ENCODE results near the gene TP63. TPM values are rescaled to one million over a fixed set of nuclear protein-coding genes. Genes with fewer than 3 reads are reported as not detected.

The TP63 gene
- polyA plus RNA-seq, 2 of the 4 experiments (the other 2 are of a cell fraction) = 1.5 to 5.4 TPM

GRCh38 chr3:189734061-189734460, 102.9 kb downstream of the TP63 start:
- FAIRE-seq (no peak), DNase-seq (ENCODE audit: low read depth in 1 of 2, low spot score in 1 of 2) (no peak), ATAC-seq (no peak)
- Histone ChIP-seq H3K4me1 (no peaks in the 10 kb centered on the region), H3K4me2 (no peak overlapping the region), H3K9me3 (no peaks in the 10 kb centered on the region), H3K4me3 (no peak overlapping the region), H3K27ac (no peak overlapping the region)
- 73% methylated on average over 5 of the region's 6 CpGs for WGBS (ENCODE audit: missing lambda C conversion rate)
- POLR2A ChIA-PET = no interaction called here
- CTCF ChIA-PET = no interaction called here
- TF ChIP-seq PHF8 (IDR thresholded peaks at IDR 0.05; ENCODE audit: borderline replicate concordance, low read depth) (no peak), CHD2 (IDR thresholded peaks at IDR 0.05; ENCODE audit: low read length, partially characterized antibody) (no peak), POLR2A (IDR thresholded peaks at IDR 0.05; ENCODE audit: low read length) (no peak), FOXS1 (CRISPR knock-in tag; IDR thresholded peaks at IDR 0.05) (no peak), CBX8 (IDR thresholded peaks at IDR 0.05) (no peak), ZSCAN20 (CRISPR knock-in tag; IDR thresholded peaks at IDR 0.05) (no peak), TFCP2L1 (CRISPR knock-in tag; IDR thresholded peaks at IDR 0.05) (no peak), CHD4 (IDR thresholded peaks at IDR 0.05; ENCODE audit: borderline replicate concordance) (no peak), RAD21 (conservative IDR thresholded peaks at IDR 0.05 in 1 of 2, IDR thresholded peaks at IDR 0.05 in 1 of 2) (no peak), ESRRA (IDR thresholded peaks at IDR 0.05; ENCODE audit: borderline replicate concordance, low read length) (no peak), TP53 (CRISPR knock-in tag; IDR thresholded peaks at IDR 0.05) (no peak), SREBF2 (IDR thresholded peaks at IDR 0.05) (no peak), NPAS2 (CRISPR knock-in tag; IDR thresholded peaks at IDR 0.05; ENCODE audit: borderline replicate concordance) (no peak), HOXB13 (CRISPR knock-in tag; IDR thresholded peaks at IDR 0.05; ENCODE audit: low read depth) (no peak), SMC3 (IDR thresholded peaks at IDR 0.05) (no peak), MAX (IDR thresholded peaks at IDR 0.05) (no peak), FOSB (CRISPR knock-in tag; IDR thresholded peaks at IDR 0.05) (no peak), GATA3 (IDR thresholded peaks at IDR 0.05; ENCODE audit: borderline replicate concordance) (no peak), HOXA7 (CRISPR knock-in tag; IDR thresholded peaks at IDR 0.05) (no peak), JUNB (IDR thresholded peaks at IDR 0.05) (no peak)

- no peaks in the 10 kb centered on the region for H3K9me3 ChIP-seq
- H3K4me1 ChIP-seq = no peaks in the 10 kb centered on the region
- DNase-seq (ENCODE audit: low read depth in 1 of 2, low spot score in 1 of 2) (no peak), FAIRE-seq (no peak), ATAC-seq (no peak)
- ChIA-PET CTCF (no interaction called here), POLR2A (no interaction called here)
- no peak overlapping the region for H3K4me2 ChIP-seq
- no peak for TF ChIP-seq ZFP36 (IDR thresholded peaks at IDR 0.05; ENCODE audit: borderline replicate concordance, partially characterized antibody)
- TF ChIP-seq FOSL2 (IDR thresholded peaks at IDR 0.05) = no peak
- no peak for TF ChIP-seq FOSL2 (CRISPR knock-in tag; IDR thresholded peaks at IDR 0.05)
- no peak for TF ChIP-seq HMGXB4 (CRISPR knock-in tag; IDR thresholded peaks at IDR 0.05; ENCODE audit: borderline replicate concordance)
- no peak for TF ChIP-seq CHD2 (IDR thresholded peaks at IDR 0.05; ENCODE audit: low read length, partially characterized antibody)
- TF ChIP-seq MAZ (IDR thresholded peaks at IDR 0.05; ENCODE audit: borderline replicate concordance, low read depth, low read length) = no peak
- TF ChIP-seq NPAS2 (CRISPR knock-in tag; IDR thresholded peaks at IDR 0.05; ENCODE audit: borderline replicate concordance) = no peak
- TF ChIP-seq HES2 (IDR thresholded peaks at IDR 0.05) = no peak
- no peak for TF ChIP-seq ESRRA (IDR thresholded peaks at IDR 0.05; ENCODE audit: borderline replicate concordance, low read length)
- no peak for TF ChIP-seq RAD21 (conservative IDR thresholded peaks at IDR 0.05 in 1 of 2, IDR thresholded peaks at IDR 0.05 in 1 of 2)
- H3K4me3 ChIP-seq = no peak overlapping the region
- no peak overlapping the region for H3K27ac ChIP-seq
Measured at GRCh38 chr3:189735913-189736312, 104.7 kb downstream of the TP63 start.

Measured in A549 (cell line).